GM19328 (cell line): ENCODE measurements around the gene MAP2K2.

Source experiments
- ATAC-seq: cut with Tn5 transposase; IDR thresholded peaks from one replicate; pipeline ENCODE4 v1.9.1; 2021; ENCODE audit warnings: mild to moderate bottlenecking, moderate library complexity; ENCODE audit not compliant: unreplicated experiment

The MAP2K2 gene

DNA sequence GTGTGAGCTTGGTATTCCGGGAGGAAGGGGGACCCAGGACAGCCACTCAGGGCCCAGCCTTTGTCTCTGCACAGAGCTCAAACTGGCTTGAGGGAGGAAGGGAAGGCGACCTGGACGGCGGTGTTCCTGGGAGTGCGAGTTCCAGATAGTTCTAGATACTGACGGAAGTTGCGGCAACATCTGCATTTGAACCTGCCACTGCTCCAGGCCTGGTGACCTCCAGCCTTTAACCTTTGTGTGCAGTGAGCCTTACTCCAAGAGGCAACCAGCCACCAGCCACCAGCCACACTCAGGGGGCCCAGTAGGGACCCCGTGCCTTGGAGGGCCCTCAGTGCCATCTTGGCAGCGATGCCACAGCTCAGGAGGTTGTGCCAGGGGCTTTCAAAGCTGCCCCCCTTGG, 41.8 kb downstream of the MAP2K2 start:
- ATAC-seq = no peak

DNA sequence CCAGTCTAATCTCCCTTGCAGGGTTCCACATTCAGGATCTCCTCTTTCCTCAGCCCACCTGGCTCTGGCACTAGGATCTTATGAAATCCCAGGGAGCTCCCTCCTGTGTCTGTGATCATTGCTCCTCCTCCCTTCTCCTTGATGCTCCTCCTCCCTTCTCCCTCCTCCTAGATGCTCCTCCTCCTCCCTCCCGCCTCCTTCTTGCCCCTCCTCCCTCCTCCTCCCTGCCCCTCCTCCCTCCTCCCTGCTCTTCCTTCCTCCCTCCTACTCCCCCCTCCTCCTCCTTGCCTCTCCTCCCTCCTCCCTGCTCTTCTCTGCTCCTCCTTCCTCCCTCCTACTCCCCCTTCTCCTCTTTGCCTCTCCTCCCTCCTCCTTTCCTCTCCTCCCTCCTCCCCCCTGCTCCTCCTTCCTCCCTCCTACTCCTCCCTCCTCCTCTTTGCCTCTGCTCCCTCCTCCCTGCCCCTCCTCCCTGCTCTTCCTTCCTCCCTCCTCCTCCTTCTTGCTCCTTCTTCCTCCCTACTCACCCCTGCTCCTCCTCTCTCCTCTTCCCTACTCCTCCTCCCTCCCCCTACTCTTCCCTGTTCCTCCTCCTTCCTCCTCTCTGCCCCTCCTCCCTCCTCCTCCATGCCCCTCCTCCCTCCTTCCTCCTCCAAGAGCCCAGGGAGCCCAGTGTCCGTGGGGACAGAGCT, 42.3 kb downstream of the MAP2K2 start:
- no peak for ATAC-seq

DNA sequence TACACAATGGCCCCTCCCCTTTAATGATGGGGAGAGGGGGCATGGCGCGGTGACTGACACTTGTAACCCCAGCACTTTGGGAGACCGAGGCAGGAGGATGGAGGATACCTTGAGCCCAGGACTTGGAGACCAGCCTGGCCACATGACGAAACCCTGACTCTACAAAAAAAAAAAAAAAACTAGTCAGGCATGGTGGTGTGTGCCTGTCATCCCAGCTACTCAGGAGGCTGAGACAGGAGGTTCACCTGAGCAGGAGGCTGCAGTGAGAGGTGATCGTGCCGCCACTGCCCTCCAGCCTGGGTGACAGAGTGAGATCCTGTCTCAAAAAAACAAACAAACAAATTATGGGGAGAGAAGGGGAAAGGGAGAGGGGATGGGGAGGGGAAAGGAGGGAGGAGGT, 43.4 kb downstream of the MAP2K2 start:
- ATAC-seq = no peak

DNA sequence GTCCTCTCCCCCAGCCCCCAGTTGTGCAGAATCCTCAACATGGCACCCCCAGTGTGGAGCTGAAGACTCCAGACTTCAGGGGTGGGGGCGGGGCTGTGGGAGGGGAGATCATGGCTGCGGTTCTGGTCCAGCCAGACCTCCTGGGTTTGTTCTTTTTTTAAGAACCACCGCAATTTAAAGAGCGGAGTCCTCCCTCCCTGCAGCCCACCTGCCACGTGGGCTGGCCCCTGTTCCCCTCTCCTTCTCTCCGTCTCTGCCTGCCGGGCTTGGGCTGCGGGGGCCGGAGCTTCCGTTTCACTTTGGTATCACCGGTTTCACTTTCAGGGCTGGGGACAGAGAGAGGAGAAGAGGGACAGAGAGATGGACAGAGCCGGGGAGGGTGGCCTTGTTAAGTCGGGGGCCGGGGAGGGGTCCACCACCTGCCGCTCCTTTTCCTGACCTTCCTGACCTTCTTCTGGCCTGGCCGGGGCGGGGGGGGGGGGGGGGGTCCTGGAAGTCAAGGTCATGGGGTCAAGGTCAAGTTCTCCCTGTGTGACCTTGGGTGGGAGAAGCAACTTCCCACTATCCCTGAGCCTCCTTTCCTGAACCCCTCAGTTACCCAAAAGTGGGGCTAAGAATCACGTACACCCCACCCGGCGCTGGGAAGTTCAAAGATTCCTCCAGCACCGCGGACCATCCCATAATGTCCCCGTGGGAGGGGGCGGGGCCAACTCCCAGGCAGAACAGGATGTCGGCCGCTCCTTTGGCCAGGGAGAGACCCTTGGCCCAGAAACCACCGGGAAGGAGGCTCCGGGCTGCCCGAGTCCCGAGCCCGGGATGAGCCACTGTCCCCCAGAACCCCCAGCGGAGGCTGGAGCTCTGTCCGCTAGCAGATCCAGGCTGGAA, 45.9 kb downstream of the MAP2K2 start:
- no peak for ATAC-seq

DNA sequence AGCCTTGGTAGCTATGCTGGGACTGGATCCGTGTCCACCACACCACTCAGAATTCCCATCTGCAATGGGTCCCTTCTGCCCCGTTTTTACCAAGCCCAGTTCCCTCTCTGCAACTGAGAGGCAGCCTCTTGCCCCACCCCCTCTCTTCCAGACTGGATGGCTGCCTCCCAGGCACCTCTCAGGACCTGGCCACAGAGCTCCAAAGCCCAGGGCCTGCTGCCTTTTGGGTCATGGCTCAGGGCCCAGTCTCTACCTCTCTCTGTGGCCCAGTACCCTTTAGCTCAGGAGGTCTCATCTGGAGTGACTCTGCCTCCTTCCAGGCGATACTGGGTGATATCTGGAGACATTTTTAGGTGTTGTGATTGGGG, 46.9 kb downstream of the MAP2K2 start:
- ATAC-seq = no peak

DNA sequence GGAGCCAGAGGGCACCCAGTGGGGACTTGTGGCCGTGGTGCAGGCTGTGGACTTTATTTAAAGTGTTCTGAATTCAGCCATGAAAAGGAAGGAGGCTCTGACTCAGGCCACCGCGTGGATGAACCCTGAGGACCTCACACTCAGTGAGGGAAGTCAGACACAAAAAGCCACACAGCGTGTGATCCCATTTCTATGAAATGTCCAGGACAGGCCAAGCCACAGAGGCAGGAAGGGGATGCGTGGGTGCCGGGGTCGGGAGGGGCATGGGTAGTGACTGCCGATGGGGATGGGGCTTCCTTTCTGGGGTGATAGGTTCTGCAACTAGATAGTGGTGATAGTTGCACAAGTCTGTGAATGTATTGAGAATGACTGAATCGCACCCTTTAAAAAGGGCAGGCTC, 48.5 kb downstream of the MAP2K2 start:
- no peak for ATAC-seq

DNA sequence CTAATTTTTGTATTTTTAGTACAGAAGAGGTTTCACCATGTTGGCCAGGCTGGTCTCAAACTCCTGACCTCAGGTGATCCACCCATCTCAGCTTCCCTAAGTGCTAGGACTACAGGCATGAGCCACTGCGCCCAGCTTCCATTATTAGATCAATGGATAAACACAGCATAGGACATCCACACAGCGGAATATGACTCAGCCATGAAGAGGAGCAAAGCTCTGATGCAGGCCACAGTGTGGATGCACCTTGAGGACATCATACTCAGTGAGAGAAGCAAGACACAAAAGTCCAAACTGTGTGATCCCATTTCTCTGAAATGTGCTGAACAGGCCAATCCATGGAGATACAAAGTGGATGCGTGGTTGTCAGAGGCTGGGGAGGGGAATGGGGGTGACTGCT, 52.3 kb downstream of the MAP2K2 start:
- no peak for ATAC-seq

DNA sequence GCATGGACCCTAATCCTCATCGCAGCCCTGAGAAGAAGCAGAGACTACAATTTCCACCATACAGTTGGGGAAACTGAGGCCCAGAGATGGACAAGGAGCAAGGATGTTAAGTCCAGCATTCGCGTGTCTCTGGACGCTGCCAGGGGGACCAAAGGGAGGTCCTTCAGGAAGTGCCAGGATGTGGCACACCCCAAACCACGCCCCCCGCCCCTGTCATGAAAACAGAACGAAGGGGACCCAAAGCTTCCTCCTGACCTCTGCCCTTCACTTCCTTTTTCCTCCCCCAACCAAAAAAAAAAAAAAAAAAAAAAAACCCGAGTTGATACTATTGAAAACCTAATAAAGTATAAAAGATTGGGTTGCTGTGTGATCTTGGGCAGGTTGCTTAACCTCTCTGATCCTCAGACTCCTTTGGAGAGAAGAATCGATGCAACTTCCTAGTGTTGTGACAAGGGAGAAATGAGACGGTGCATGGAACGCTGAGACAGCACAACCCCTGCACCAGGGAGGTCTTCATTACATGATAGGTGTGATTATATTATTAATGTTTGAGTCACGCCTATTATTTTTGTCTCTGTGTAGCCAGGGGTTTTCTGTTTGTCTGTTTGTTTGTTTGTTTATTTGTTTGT, 54.5 kb downstream of the MAP2K2 start:
- no peak for ATAC-seq

DNA sequence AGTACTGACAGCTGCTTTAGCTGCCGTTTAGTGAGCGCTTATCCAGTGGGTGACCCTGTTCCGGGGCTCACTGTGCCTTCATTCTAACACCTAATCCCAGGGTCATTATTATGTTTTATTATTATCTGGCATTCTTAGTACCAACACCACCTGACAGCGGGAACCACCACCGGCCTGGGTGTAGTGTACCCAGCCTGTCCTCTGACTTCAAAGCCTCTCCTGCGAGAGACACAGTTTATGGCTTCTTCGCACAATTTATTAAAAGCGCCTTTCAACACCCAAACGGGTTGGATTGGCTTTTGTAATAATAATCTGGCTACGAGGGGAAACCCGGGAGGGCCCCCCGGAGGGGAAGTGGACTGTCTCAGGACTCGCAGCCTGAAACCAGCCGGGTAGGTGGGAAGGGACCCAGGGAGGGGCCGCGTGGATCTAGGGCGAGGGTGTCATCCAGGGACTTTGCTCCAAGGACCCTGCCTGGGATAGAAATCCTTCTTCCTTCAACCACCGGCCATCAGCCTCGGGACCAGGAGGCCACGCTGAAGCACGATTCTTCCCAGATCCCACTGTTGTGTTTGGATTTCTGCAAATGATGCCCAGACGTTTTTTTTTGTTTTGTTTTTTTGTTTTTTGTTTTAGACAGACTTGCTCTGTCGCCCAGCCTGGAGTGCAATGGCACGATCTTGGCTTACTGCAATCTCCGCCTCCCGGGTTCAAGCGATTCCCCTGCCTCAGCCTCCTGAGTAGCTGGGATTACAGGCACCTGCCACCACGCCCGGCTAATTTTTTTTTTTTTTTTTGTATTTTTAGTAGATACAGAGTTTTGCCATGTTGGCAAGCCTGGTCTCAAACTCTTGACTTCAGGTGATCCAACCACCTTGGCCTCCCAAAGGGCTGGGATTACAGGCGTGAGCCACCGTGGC, 55.6 kb downstream of the MAP2K2 start:
- no peak for ATAC-seq

DNA sequence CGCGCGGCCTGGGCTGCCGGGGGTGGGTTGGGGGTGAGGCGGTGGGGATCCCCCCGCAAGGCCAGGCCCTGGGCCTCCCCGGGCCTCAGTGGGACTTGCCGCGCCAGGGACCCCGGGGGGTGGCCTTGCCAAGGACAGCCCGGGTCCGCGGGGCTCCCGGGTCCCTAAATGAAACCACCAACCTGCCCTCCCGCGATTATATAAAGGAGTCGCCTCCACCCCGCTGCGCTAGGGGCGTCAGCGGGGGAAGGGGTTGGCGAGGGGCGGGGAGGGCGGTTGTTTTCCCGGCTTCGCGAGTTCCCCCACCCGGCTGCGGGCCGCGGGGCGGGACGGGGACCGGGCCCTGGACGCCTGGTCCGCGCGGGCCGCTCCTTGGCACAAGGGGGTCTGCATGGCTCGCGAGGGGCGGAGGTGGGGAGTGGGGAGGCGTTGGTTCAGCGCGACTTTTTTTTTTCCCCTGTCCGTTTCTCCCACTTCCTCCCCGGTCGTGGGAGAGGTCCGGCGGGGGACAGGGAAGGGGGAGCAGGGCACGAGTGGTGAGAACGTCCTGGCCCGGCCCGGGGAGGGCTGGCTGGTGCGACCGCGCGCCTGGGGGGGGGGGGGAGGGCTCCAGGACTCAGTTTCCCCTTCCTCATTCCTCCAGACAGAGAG, 56.4 kb downstream of the MAP2K2 start:
- no peak for ATAC-seq

DNA sequence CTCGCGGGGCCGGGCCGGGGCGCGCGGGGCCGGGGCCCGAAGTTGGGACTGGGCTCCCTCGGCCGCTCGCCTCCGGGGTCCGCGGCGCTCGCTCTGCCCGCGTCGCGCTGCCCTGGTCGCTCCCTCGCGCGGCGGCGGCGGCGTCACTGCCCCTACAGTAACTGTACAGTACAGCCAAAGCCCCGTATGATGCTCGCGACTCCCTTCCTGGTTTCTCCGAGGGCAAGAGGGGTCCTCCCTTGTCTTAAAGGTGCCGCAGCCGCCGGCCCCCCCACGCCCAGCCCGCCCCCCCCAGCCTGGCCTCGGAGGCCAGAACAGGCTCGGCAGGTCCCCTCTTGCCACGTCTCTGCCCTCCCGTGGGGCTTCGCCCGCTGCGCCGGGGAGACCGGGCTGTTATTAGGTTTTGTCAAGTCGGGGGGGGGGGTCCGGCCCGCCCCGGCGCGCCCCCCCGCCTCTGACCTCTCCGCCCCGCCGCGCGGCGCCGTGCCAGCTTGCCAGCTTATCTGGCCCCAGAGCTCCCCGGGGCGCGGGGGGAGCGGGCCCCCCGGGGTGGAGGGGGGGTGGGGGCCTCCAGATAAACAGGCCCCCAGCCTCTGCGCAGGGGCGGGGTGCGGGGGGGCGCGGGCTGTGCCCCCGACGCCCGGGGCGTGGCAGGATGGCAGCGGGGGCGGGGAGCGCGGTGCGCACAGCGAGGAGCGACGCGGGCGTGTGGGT, 57.1 kb downstream of the MAP2K2 start, which contains the start of gene ZBTB7A:
Gene ZBTB7A (minus strand): TSS at position 218 of the 714 bp plus-strand sequence. CDS start 11,667 bp downstream, outside the sequence.
- ATAC-seq = no peak

DNA sequence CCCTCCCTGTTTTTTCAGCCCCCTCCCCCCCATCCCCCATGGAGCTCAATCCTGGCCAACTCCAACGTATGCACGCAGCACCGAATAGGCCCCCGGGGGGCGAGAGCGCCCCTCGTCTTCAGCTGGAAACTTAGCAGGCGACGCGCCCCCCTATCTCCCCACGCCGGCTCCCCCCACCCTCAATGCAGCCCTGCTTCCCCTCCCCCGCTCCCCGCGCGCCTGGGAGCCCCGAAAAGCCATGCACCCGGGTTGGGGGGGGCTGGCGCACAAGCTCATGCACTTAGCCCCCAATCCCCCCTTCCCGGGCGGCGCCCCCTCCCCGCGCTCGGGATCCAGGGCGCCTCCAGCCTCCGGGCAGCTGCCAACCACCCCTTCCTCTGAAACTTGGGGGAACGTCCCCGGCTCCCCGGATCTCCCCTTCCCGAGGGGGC, 57.7 kb downstream of the MAP2K2 start:
- ATAC-seq = no peak

DNA sequence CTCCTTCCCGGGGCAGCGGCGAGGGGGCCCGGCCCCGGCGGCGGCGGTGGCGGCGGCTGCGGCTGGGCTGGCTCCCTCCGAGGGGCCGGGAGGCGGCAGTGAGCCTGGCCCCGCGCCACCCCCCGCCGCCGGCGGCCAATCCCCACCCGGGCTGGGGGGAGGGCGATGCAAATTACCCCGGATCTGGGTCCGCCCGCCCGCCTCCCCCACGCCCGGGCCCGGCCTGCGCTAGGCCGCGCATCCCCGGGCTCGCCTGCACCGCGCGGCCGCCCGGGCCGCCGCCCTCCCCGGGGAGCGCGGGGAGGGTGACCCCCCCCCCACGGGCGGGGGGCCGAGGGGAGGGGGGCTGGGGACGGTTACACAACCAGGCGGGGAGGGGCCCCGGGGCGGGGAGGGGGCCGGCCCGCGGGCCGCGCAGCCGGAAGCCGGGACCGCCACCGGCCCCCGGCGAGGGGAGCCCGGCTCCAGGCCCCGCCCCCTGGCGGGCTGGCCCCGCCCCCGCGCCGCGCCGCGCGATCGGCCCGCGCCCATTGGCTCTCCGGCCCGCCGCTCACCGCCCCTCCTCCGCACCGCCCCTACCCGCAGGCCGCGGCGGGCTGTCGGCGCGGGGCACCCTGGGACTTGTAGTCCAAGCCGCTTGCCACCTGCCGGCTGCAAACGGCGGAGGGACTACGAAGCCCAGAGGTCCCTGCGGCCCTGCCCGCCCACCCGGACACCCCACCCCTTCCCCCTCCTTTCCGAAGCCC, 58.3 kb downstream of the MAP2K2 start:
- ATAC-seq = peak; percentile 74

DNA sequence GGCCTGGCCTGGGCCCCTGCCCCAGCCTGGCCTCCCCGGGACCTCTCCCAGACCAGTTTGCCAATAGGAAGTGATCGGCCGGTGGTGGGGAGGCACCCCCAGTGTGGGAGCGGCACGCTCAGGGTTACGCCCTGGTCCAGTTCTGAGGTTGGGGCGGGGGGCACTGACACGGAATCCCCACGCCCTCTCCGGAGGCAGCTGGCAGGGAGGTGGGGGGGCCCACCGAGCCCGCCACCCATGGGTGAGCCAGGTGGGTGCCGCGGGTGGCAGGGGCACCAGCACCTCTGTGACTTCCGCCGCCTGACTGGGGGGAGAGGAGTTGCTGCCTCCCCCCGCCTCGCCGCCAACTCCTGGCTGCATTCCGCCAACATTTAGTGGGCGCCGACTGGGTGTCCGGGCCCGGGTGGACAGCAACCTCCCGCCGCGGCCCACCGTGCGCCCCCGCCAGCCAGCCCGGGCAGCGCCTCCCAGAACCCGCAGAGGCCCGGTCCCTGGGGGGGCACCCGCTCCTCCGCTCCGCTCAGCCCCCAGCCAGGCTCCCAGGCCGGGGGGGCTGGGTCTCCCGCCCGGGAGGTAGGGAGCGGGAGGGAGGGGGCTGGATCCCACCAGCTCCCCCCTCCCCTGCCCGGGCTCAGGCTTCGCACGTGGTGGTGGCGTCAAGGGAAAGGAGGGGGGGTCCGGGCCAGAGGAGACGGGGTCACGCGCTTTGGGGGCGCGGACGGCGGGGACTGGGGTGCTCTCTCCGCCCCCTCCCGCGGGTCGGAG, 59.2 kb downstream of the MAP2K2 start:
- peak; percentile 2 for ATAC-seq

DNA sequence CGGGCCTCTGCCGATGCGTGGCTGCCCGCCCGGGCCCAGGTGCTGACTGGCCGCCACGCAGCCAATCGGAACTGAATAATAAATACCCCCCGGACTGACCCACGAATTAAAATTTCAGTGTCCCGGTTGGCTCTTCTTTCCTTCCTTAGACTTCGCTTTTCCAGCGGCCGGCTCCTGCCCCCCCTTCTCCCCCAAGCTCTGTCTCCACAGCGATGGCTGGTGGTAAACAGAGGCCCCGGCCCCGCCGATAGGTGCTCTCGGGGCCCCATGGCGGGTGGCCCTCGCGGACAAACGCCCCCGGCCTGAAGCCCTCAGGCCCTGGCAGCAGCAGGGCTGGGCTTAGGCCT, 59.8 kb downstream of the MAP2K2 start:
- no peak for ATAC-seq

DNA sequence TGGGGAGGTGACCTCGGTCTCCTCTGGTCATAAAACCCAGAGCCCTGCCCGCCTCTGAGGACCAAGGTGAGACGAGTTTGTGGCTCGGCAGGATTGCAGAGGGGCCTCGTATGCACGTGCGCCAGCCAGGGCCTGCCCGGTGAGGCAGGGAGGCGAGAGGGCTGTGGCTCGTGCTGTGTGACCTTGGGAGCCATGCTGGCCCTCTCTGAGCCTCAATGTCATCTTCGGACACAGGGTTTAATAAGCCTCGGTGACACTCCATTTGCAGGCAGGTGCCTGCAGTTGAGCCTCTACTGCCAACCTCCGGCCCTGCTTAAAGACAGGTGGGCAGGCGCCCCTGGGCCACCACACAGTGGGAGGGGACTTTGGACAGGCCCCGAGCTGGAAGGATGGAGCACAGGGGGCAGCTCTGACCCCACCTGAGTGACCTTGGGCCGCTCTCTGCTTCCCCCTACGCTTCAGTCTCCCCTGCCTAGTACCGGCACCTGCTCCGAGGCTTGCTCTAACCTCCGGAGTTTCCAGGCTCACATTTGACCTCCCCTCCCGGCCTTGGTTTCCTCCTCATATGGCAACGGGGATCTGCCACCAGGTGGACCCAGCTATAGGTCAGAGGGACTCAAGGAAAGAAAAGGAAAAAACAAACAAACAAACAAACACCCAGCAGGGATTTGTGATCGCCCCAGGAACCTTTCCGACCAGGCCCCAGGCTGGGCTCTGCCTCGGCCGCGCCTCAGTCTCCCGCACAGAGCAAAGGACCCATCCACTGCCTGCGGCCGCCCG, 60.4 kb downstream of the MAP2K2 start:
- no peak for ATAC-seq
